Suprapubic skin (tissue), 4 donors: ENCODE data around the gene NTN1. TPM values are rescaled to one million over a fixed set of nuclear protein-coding genes. Genes with fewer than 3 reads are reported as not detected.

Experiments
- DNase-seq, 2 donors: peaks; one replicate each; pipeline ENCODE4 v3.0.0-alpha.2; 2019; ENCODE audit warnings: low spot score in 2 of 2
- H3K27ac ChIP-seq: fragments of 200-600 bp; sonication (generic); one replicate; pipeline ENCODE4 v1.5.1; 2019
- H3K27me3 ChIP-seq: fragments of 200-600 bp; sonication (generic); one replicate; pipeline ENCODE4 v1.5.1; 2019
- H3K36me3 ChIP-seq: fragments of 200-600 bp; sonication (generic); one replicate; pipeline ENCODE4 v1.5.1; 2019
- H3K4me1 ChIP-seq: fragments of 200-600 bp; sonication (generic); one replicate; pipeline ENCODE4 v1.5.1; 2019
- H3K4me3 ChIP-seq: fragments of 200-600 bp; sonication (generic); one replicate; pipeline ENCODE4 v1.5.1; 2019; ENCODE audit warnings: mild to moderate bottlenecking
- H3K9me3 ChIP-seq: fragments of 200-600 bp; sonication (generic); one replicate; pipeline ENCODE4 v1.5.1; 2019
- CTCF ChIP-seq, 2 donors: fragments of 200-600 bp in 1 of 2; fragments of 450-650 bp in 1 of 2; sonication (generic) in 1 of 2; IDR thresholded peaks; one replicate each; pipeline ENCODE4 v1.5.1; 2016 to 2019; ENCODE audit warnings: antibody characterized with exemption in 2 of 2, mild to moderate bottlenecking in 1 of 2, moderate library complexity in 1 of 2
- EP300 ChIP-seq: sonication (generic); formaldehyde crosslinking; IDR thresholded peaks from one replicate; pipeline ENCODE4 v1.6.1; 2017; ENCODE audit warnings: antibody characterized with exemption
- POLR2A ChIP-seq, 2 donors: fragments of 450-650 bp; IDR thresholded peaks; one replicate each; pipeline ENCODE4 v1.6.1; 2017; ENCODE audit warnings: antibody characterized with exemption in 2 of 2, mild to moderate bottlenecking in 2 of 2, moderate library complexity in 2 of 2
- POLR2AphosphoS5 ChIP-seq, 3 donors: sonication (generic); formaldehyde crosslinking; IDR thresholded peaks; one replicate each; pipeline ENCODE4 v1.6.1; 2017; ENCODE audit warnings: antibody characterized with exemption in 3 of 3
- WGBS: methylation state at CpG from one replicate; pipeline ENCODE4 v1.1.5; 2018; 5-methylcytosine and 5-hydroxymethylcytosine counted together
- total RNA-seq, 4 donors: library from RNA; depleted of rRNA; stranded (reverse); fragments of >200 nt; gene quantifications; one replicate each; pipeline ENCODE4 v1.1.0, GENCODE V29; 2016

NTN1 gene
- total RNA-seq, 4 donors from 2014 or later, result 2.4 to 5.9 (median 3.4) TPM

GRCh38 chr17:9200699-9201359 is 179.5 kb downstream of the NTN1 start:
- no peaks in the 10 kb centered on the region for H3K36me3 ChIP-seq
- no peaks in the 10 kb centered on the region for H3K27me3 ChIP-seq
- no peak overlapping the region for H3K27ac ChIP-seq
- H3K9me3 ChIP-seq, result no peaks in the 10 kb centered on the region
- peaks cover 4% of the 10 kb centered on the region for H3K4me1 ChIP-seq
- no peak for DNase-seq
- no peak for TF ChIP-seq POLR2AphosphoS5 (IDR thresholded peaks at IDR 0.05)
- TF ChIP-seq EP300, result no peak
- no peak for TF ChIP-seq POLR2A (IDR thresholded peaks at IDR 0.05)
- no peak for TF ChIP-seq CTCF (IDR thresholded peaks at IDR 0.05)
- 88% methylated on average over 5 of the region's 5 CpGs for WGBS
- no peak overlapping the region for H3K4me3 ChIP-seq

- no peak for DNase-seq
- H3K36me3 ChIP-seq, result no peaks in the 10 kb centered on the region
- H3K27ac ChIP-seq, result no peak overlapping the region
- no peaks in the 10 kb centered on the region for H3K27me3 ChIP-seq
- H3K9me3 ChIP-seq, result no peaks in the 10 kb centered on the region
- H3K4me1 ChIP-seq, result peaks cover 17% of the 10 kb centered on the region
- H3K4me3 ChIP-seq, result no peak overlapping the region
- TF ChIP-seq POLR2A (IDR thresholded peaks at IDR 0.05) (no peak), CTCF (IDR thresholded peaks at IDR 0.05) (no peak)
- WGBS, result 88% methylated on average over 5 of the region's 5 CpGs
These were observed 181.2 kb downstream of the NTN1 start for GRCh38 chr17:9202532-9202931.

GRCh38 chr17:9203771-9204425 is 182.6 kb downstream of the NTN1 start:
- Histone ChIP-seq H3K9me3 (no peaks in the 10 kb centered on the region), H3K36me3 (no peaks in the 10 kb centered on the region), H3K27ac (no peak overlapping the region), H3K4me1 (peaks cover 17% of the 10 kb centered on the region), H3K4me3 (no peak overlapping the region), H3K27me3 (no peaks in the 10 kb centered on the region)
- DNase-seq, result no peak
- no peak for TF ChIP-seq POLR2A (IDR thresholded peaks at IDR 0.05)
- no peak for TF ChIP-seq EP300
- no peak for TF ChIP-seq POLR2AphosphoS5 (IDR thresholded peaks at IDR 0.05)
- no peak for TF ChIP-seq CTCF (IDR thresholded peaks at IDR 0.05)
- WGBS, result 87% methylated on average over 3 of the region's 3 CpGs

GRCh38 chr17:9204637-9205329 is 183.5 kb downstream of the NTN1 start:
- 89% methylated on average over 5 of the region's 5 CpGs for WGBS
- Histone ChIP-seq H3K27me3 (no peaks in the 10 kb centered on the region), H3K4me1 (peaks cover 17% of the 10 kb centered on the region), H3K9me3 (no peaks in the 10 kb centered on the region), H3K36me3 (no peaks in the 10 kb centered on the region), H3K4me3 (no peak overlapping the region), H3K27ac (no peak overlapping the region)
- no peak for TF ChIP-seq EP300
- no peak for TF ChIP-seq CTCF (IDR thresholded peaks at IDR 0.05)
- no peak for DNase-seq
